A172 (cell line): ENCODE results near the gene IPCEF1. TPM values are rescaled to one million over a fixed set of nuclear protein-coding genes. Genes with fewer than 3 reads are reported as not detected.

Experiments
- DNase-seq: peaks from one replicate; pipeline ENCODE4 v3.0.0-alpha.2; 2015; ENCODE audit warnings: low spot score
- total RNA-seq: library from RNA; depleted of rRNA; stranded (reverse); fragments of >200 nt; shearing (Covaris generic); gene quantifications from 2 replicates; pipeline ENCODE4 v1.2.3, GENCODE V29; 2014

Gene IPCEF1
- total RNA-seq, 1 experiment from 2014 or later: 0.47 TPM

GRCh38 chr6:154159126-154159525 lies 197.5 kb downstream of the IPCEF1 start:
- no peak for DNase-seq

- DNase-seq: no peak
Measured at GRCh38 chr6:154157706-154158105, 198.9 kb downstream of the IPCEF1 start.

- DNase-seq: no peak
Measured at GRCh38 chr6:154157082-154157481, 199.5 kb downstream of the IPCEF1 start.

- DNase-seq: peak; percentile 37
Measured at GRCh38 chr6:154156135-154156896, 200.3 kb downstream of the IPCEF1 start.

GRCh38 chr6:154154389-154154967 lies 202.1 kb downstream of the IPCEF1 start:
- DNase-seq: peak; percentile 45

- no peak for DNase-seq
Measured at GRCh38 chr6:154143753-154144152, 212.8 kb downstream of the IPCEF1 start.

- DNase-seq: no peak
Measured at GRCh38 chr6:154140743-154141142, 215.9 kb downstream of the IPCEF1 start.

- DNase-seq: no peak
Measured at GRCh38 chr6:154139892-154140291, 216.7 kb downstream of the IPCEF1 start.

GRCh38 chr6:154138793-154139192 lies 217.8 kb downstream of the IPCEF1 start:
- peak; percentile 27 for DNase-seq

- no peak for DNase-seq
Measured at GRCh38 chr6:154134471-154135147, 222.0 kb downstream of the IPCEF1 start.

- no peak for DNase-seq
Measured at GRCh38 chr6:154127657-154128056, 228.9 kb downstream of the IPCEF1 start.

GRCh38 chr6:154125421-154125820 lies 231.2 kb downstream of the IPCEF1 start:
- DNase-seq: no peak

GRCh38 chr6:154123155-154123956 lies 233.2 kb downstream of the IPCEF1 start:
- DNase-seq: no peak

GRCh38 chr6:154122195-154122925 lies 234.2 kb downstream of the IPCEF1 start:
- no peak for DNase-seq

- DNase-seq: no peak
Measured at GRCh38 chr6:154117485-154117884, 239.1 kb downstream of the IPCEF1 start.

- no peak for DNase-seq
Measured at GRCh38 chr6:154113392-154113791, 243.2 kb downstream of the IPCEF1 start.

GRCh38 chr6:154112181-154112809 lies 244.3 kb downstream of the IPCEF1 start:
- peak; percentile 53 for DNase-seq

- DNase-seq: no peak
Measured at GRCh38 chr6:154111025-154111424, 245.6 kb downstream of the IPCEF1 start.

GRCh38 chr6:154106251-154106650 lies 250.4 kb downstream of the IPCEF1 start:
- no peak for DNase-seq
